Gastrocnemius medialis (tissue), 4 donors: ENCODE results near the gene CACNA1C. TPM values are rescaled to one million over a fixed set of nuclear protein-coding genes. Genes with fewer than 3 reads are reported as not detected.

Experiments used
- ATAC-seq, 2 donors: fragments of 150-250 bp; one replicate each; pipeline ENCODE4 v1.9.1; 2016
- DNase-seq, 2 donors: peaks; one replicate each; pipeline ENCODE4 v3.0.0-alpha.2; 2019
- H3K27ac ChIP-seq, 4 donors: fragments of 200-600 bp; sonication (generic); 1 replicate in 1 of 4; 2 replicates in 3 of 4; pipeline ENCODE4 v1.5.1; 2016 to 2018; ENCODE audit warnings: mild to moderate bottlenecking in 2 of 4, moderate library complexity in 1 of 4
- H3K27me3 ChIP-seq, 3 donors: fragments of 200-600 bp; sonication (generic) in 2 of 3; 1 replicate in 1 of 3; 2 replicates in 2 of 3; pipeline versions ENCODE4 v1.5.1 to v1.6.0; 2016 to 2019; ENCODE audit warnings: mild to moderate bottlenecking in 1 of 3, moderate library complexity in 1 of 3
- H3K36me3 ChIP-seq, 2 donors: fragments of 200-600 bp; sonication (generic) in 1 of 2; one replicate each; pipeline ENCODE4 v1.5.1; 2017 to 2018
- H3K4me1 ChIP-seq, 2 donors: fragments of 200-600 bp; sonication (generic) in 1 of 2; one replicate each; pipeline ENCODE4 v1.5.1; 2016 to 2017; ENCODE audit warnings: mild to moderate bottlenecking in 2 of 2
- H3K4me3 ChIP-seq, 4 donors: fragments of 200-600 bp; sonication (generic) in 3 of 4; 1 replicate in 1 of 4; 2 replicates in 3 of 4; pipeline ENCODE4 v1.5.1; 2016 to 2019; ENCODE audit warnings: mild to moderate bottlenecking in 2 of 4
- H3K9me3 ChIP-seq, 3 donors: fragments of 200-600 bp; sonication (generic) in 2 of 3; 1 replicate in 1 of 3; 2 replicates in 2 of 3; pipeline ENCODE4 v1.5.1; 2016 to 2019
- CTCF ChIP-seq, 5 experiments: fragments of 450-650 bp in 3 of 5; fragments of 200-600 bp in 2 of 5; sonication (generic) in 2 of 5; IDR thresholded peaks in 4 of 5; conservative IDR thresholded peaks in 1 of 5; 1 replicate in 4 of 5; 2 replicates in 1 of 5; pipeline ENCODE4 v1.5.1; 2016 to 2019; ENCODE audit warnings: antibody characterized with exemption in 5 of 5, mild to moderate bottlenecking in 3 of 5, moderate library complexity in 3 of 5
- POLR2A ChIP-seq, 2 donors: fragments of 450-650 bp; IDR thresholded peaks; one replicate each; pipeline ENCODE4 v1.6.1; 2017; ENCODE audit warnings: antibody characterized with exemption in 2 of 2, mild to moderate bottlenecking in 2 of 2, moderate library complexity in 2 of 2
- in situ Hi-C, 4 donors: fragments of 200-750 bp; cut with MboI; loops; one replicate each; pipeline versions ENCODE4 v1.15.0 to v1.8.0; 2017; ENCODE audit warnings: low sequenced_read_pairs in 4 of 4
- intact Hi-C: fragments of 100-400 bp; cut with DNase I; formaldehyde crosslinking; loops from one replicate; pipeline ENCODE4 v1.15.1; 2023; ENCODE audit warnings: low total_unique reads
- total RNA-seq, 4 donors: library from RNA; depleted of rRNA; stranded (reverse); fragments of >200 nt; gene quantifications; one replicate each; pipeline versions ENCODE4 v1.1.0 to v1.2.3, GENCODE V29; 2016

CACNA1C gene
- total RNA-seq, 4 donors from 2014 or later: 0.80 to 1.8 (median 0.91) TPM

GRCh38 chr12:2286461-2287131 is 233.8 kb downstream of the CACNA1C start:
- peak overlapping the region; percentile 45 to 67 (median 57) for H3K27ac ChIP-seq
- no peaks in the 10 kb centered on the region for H3K9me3 ChIP-seq
- peaks cover 0 to 9% (median 2%) of the 10 kb centered on the region in 3 donors for H3K27me3 ChIP-seq
- no peak for DNase-seq
- H3K4me3 ChIP-seq: no peak overlapping the region
- TF ChIP-seq CTCF (IDR thresholded peaks at IDR 0.05 in 4 of 5, conservative IDR thresholded peaks at IDR 0.05 in 1 of 5) (no peak), POLR2A (IDR thresholded peaks at IDR 0.05) (no peak)
- in situ Hi-C loops (loop anchor here in 2 of 4 donors (10.0 to 25.0 kb wide), 2 partner anchors 232 to 474 kb away; partner anchors contain the start of genes CACNA1C (in 1 of the 2) and LRTM2 (in 1 of the 2)), intact Hi-C loops (no loop called here)
- peaks cover 12 to 19% of the 10 kb centered on the region in 2 donors for H3K4me1 ChIP-seq
- no peaks in the 10 kb centered on the region for H3K36me3 ChIP-seq
- ATAC-seq: peak in 1 of 2 donors; percentile 39

GRCh38 chr12:2287151-2287550 is 234.4 kb downstream of the CACNA1C start:
- Histone ChIP-seq H3K4me3 (no peak overlapping the region), H3K27ac (peak overlapping the region; percentile 45 to 67 (median 57)), H3K4me1 (peaks cover 12 to 19% of the 10 kb centered on the region in 2 donors), H3K36me3 (no peaks in the 10 kb centered on the region), H3K9me3 (no peaks in the 10 kb centered on the region), H3K27me3 (peaks cover 0 to 6% (median 2%) of the 10 kb centered on the region in 3 donors)
- intact Hi-C loops: no loop called here
- in situ Hi-C loops: loop anchor here in 2 of 4 donors (10.0 to 25.0 kb wide), 2 partner anchors 232 to 475 kb away; partner anchors contain the start of genes CACNA1C (in 1 of the 2) and LRTM2 (in 1 of the 2)
- DNase-seq: no peak
- no peak for TF ChIP-seq POLR2A (IDR thresholded peaks at IDR 0.05)
- TF ChIP-seq CTCF (IDR thresholded peaks at IDR 0.05 in 4 of 5, conservative IDR thresholded peaks at IDR 0.05 in 1 of 5): no peak
- peak; percentile 8 to 51 for ATAC-seq

DNA sequence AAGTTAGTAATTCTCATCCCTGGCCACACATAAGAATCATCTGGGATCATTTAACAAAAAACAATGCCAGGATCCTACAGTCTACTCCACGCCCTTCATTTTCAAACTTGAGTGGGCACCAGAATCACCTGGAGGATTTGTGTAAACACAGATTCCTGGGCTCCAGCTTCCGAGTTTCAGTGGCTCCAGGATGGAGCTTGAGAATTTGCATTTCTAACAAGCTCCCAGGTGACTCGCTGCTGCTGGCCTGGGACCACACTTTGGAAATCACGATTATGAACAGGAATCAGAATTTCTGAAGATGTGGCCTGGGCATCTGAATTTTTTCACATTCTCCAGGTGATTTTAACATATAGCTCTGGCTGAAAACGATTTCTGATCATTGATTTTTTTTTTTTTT is 234.8 kb downstream of the CACNA1C start:
- no peaks in the 10 kb centered on the region for H3K36me3 ChIP-seq
- H3K9me3 ChIP-seq: no peaks in the 10 kb centered on the region
- no peak for TF ChIP-seq POLR2A (IDR thresholded peaks at IDR 0.05)
- TF ChIP-seq CTCF (IDR thresholded peaks at IDR 0.05 in 4 of 5, conservative IDR thresholded peaks at IDR 0.05 in 1 of 5): no peak
- in situ Hi-C loops: loop anchor here in 2 of 4 donors (10.0 to 25.0 kb wide), 2 partner anchors 233 to 475 kb away; partner anchors contain the start of genes CACNA1C (in 1 of the 2) and LRTM2 (in 1 of the 2)
- DNase-seq (no peak), ATAC-seq (no peak)
- H3K27me3 ChIP-seq: peaks cover 0 to 2% (median 2%) of the 10 kb centered on the region in 3 donors
- intact Hi-C loops: no loop called here
- H3K4me3 ChIP-seq: no peak overlapping the region
- H3K27ac ChIP-seq: peak overlapping the region in 3 of 4 donors; percentile 28 to 46 (median 35)
- H3K4me1 ChIP-seq: peaks cover 12 to 19% of the 10 kb centered on the region in 2 donors

DNA sequence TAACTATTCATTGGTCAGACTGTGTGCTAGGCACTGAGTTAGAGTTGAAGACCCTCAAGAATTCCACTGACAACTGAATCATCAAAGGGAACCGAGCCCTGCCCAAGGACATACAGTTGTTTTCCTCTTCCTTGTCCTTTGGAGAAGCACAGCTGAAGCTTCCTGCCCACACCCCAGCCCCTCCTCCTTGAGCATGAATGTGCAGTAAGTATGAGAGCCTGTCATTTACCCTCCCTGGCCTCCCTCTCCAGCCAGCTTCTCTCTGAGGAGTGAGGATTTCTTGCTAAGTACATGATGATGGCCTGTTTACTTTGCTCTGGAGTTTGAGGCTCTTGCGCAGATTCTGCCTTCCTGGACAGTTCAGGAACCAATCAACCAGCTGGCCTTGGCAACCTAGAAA is 235.2 kb downstream of the CACNA1C start:
- H3K4me1 ChIP-seq: peaks cover 12 to 19% of the 10 kb centered on the region in 2 donors

More for the DNA sequence above, 235.2 kb downstream of the CACNA1C start:
- TF ChIP-seq POLR2A (IDR thresholded peaks at IDR 0.05) (no peak), CTCF (IDR thresholded peaks at IDR 0.05 in 4 of 5, conservative IDR thresholded peaks at IDR 0.05 in 1 of 5) (no peak)
- H3K4me3 ChIP-seq: no peak overlapping the region
- ATAC-seq (no peak), DNase-seq (no peak)
- intact Hi-C loops: no loop called here
- H3K27ac ChIP-seq: peak overlapping the region in 2 of 4 donors; percentile 35 to 46
- H3K9me3 ChIP-seq: no peaks in the 10 kb centered on the region
- peaks cover 0 to 2% (median 0%) of the 10 kb centered on the region in 3 donors for H3K27me3 ChIP-seq
- in situ Hi-C loops: loop anchor here in 2 of 4 donors (10.0 to 25.0 kb wide), 2 partner anchors 233 to 476 kb away; partner anchors contain the start of genes CACNA1C (in 1 of the 2) and LRTM2 (in 1 of the 2)
- no peaks in the 10 kb centered on the region for H3K36me3 ChIP-seq
